ENCODE results near the gene NFKBIE. TPM values are rescaled to one million over a fixed set of nuclear protein-coding genes. Genes with fewer than 3 reads are reported as not detected.

The NFKBIE gene
- total and polyA plus RNA-seq, 2 of the 13 experiments (the other 11 are each of a cell fraction or from before 2014, with no cell fraction given) = 6.7 to 14.5 TPM

- TF ChIP-seq TRIM22 (IDR thresholded peaks at IDR 0.05) (no peak), U2AF2 (IDR thresholded peaks at IDR 0.05; ENCODE audit: low read depth, low read length) (no peak), KIAA2018 (CRISPR knock-in tag; IDR thresholded peaks at IDR 0.05; ENCODE audit: borderline replicate concordance) (no peak), ZZZ3 (CRISPR knock-in tag; IDR thresholded peaks at IDR 0.05; ENCODE audit: borderline replicate concordance) (no peak)
Measured at GRCh38 chr6:44251576-44252524, 13.5 kb downstream of the NFKBIE start (continued).

All from HepG2 (cell line).